Stimulated activated CD4-positive, alpha-beta T cell treated with anti-CD3 and anti-CD28 coated beads, Interleukin-2, amount 100 ng/mL, for 4 hours (primary cell): ENCODE results near the gene PDE6B.
"Not testable (repeated sequence)": the region's sequence is repeated elsewhere in the genome, so short reads cannot be mapped to it uniquely, and the experiment has no call there.

Source experiments
- DNase-seq: peaks from one replicate; pipeline ENCODE4 v3.0.0-alpha.2; 2020; ENCODE audit warnings: low read depth

The PDE6B gene

DNA sequence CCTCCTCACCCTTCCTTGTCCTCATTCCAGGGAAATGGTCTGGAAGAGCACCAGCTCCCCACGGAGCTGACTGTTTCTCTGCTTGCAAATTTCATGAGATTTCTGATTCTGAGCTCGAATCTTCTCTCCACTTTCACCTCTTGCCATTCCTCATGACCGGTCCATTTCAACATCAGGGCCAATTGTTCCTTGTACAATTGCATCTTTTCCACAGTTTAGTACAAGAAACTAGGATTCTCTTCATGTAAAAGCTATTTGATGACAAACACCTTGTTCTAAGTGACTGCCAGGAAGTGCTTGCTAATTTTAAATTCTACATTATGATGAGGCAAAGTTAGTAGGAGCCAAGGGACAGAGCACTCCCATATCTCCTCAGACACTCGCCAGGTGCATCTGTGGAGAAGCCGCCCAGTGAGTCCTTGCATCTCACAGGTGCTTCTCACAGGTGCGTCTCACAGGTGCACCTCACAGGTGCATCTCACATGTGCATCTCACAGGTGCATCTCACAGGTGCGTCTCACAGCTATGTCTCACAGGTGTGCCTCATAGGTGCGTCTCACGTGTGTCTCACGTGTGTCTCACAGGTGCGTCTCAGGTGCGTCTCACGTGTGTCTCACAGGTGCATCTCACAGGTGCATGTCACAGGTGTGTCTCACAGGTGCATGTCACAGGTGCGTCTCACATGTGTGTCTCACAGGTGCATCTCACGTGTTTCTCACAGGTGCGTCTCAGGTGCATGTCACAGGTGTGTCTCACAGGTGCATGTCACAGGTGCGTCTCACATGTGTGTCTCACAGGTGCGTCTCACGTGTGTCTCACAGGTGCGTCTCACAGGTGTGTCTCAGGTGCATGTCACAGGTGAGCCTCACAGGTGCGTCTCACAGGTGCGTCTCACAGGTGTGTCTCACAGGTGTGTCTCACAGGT, 3.0 kb upstream of the PDE6B start:
- no peak for DNase-seq

DNA sequence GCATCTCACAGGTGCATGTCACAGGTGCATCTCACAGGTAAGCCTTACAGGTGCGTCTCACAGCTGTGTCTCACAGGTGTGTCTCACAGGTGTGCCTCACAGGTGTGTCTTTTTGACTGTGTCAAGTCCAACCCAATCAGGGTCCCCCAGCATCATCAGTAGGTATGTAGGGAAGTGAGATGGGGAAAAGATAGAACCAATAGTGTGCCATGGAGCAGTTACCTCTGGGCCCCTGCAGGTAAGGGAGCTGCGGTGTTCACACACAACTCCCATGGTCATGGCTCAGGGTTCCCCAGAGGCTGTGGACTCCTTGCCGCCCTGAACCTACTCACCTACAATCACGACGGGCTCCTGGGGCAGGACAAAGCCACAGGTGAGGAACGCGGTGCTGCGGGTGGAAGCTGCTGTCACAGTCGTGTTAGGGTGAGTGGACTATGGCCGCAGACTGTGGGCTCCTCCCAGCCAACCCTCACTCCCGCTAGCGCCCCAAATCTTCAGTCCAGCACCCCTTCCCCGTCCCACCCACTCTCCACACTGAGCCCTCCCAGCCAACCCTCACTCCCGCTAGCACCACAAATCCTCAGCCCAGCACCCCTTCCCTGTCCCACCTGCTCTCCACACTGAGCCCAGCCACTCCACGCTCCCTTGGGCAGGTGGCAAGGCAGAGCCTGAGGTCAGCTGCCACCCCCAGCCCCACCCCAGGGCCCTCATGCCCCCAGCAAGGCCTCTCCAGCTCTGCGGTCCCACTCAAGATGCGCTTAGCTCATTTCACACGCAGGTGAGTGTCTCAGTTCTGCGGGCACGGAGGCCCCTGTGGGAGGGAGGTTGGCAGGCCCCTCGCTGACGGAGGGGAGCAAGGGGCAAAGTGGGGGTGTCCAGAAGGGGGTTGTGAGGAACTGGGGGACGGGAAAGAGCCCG, 2.1 kb upstream of the PDE6B start:
- no peak for DNase-seq

DNA sequence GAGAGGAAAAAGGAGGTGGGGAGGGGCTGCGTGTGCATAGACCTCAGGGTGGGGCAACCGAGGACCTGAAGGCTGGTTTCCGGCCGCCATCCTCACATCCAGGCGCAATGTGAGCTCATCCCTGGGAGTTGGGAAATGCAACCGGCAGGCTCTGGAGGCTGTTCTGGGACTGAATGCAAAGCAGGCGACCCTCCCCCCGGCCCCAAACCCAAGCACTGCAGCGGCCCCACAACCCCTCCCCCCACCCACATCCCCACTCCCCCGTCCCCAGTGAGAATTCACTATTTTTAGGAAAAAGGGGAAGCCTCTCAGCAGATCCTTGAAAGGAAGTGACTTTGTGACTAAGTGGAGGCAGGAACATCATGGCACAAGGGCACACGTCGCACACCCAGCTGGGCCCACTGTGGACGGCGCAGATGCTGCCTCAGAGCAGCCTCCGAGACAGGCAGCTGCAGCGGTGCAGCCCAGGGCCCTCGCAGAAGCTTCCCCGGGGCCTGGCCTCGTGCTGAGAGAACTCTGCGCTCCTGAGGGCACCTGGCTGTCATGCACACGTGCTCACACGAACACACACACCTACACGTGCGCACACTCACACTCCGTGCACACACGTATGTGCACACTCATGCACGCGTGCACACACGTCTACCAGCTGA, 1.3 kb upstream of the PDE6B start:
- DNase-seq = no peak

DNA sequence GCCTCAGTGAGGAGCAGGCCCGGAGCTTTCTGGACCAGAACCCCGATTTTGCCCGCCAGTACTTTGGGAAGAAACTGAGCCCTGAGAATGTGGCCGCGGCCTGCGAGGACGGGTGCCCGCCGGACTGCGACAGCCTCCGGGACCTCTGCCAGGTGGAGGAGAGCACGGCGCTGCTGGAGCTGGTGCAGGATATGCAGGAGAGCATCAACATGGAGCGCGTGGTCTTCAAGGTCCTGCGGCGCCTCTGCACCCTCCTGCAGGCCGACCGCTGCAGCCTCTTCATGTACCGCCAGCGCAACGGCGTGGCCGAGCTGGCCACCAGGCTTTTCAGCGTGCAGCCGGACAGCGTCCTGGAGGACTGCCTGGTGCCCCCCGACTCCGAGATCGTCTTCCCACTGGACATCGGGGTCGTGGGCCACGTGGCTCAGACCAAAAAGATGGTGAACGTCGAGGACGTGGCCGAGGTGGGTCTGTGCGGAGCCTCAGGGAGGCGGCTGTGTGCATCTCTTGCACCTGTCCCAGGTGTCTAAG, 323 bp downstream of the PDE6B start:
- no peak for DNase-seq

DNA sequence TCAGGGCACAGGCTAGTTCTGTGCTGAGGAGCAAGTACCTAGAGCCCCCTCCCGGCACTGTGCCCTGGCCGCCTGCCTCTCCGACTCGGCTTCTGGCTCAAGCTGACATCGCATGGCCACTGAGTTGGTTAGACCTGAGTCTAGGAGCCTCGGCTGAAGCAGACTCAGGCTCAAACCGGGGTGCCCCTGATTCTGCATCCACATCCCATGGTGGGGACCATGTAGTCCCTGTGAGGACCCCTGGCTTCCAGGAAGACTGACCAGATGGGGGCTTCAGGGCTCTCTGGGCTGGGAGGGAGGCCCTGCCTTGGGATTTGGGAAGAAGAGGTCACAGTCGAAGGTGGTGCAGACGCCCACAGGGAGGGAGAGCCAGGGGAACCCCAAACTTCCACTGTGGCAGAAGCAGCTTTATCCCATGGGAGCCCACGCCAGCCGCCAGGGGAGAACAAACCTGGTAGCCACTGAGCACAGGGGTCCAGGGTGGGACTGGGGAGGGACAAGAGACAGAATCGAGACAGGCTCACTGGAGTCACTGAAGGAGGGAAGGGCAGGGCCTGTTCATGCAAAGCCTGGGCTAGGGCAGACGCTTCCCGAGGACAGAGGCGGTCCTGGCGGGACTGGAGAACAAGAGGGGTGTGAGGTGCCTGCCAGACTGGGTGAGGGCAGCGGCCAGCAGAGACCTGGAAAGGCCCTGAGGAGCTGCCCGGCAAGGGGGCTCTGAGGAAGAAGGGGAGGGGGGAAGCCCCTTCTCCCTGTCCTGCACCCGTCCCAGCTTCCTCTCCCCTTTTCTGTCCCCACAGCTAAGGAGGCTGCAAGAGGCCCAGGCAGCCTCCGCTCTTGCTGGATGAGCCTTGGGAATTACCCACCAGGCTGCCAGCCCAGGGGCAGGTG, 1.1 kb downstream of the PDE6B start:
- no peak for DNase-seq

DNA sequence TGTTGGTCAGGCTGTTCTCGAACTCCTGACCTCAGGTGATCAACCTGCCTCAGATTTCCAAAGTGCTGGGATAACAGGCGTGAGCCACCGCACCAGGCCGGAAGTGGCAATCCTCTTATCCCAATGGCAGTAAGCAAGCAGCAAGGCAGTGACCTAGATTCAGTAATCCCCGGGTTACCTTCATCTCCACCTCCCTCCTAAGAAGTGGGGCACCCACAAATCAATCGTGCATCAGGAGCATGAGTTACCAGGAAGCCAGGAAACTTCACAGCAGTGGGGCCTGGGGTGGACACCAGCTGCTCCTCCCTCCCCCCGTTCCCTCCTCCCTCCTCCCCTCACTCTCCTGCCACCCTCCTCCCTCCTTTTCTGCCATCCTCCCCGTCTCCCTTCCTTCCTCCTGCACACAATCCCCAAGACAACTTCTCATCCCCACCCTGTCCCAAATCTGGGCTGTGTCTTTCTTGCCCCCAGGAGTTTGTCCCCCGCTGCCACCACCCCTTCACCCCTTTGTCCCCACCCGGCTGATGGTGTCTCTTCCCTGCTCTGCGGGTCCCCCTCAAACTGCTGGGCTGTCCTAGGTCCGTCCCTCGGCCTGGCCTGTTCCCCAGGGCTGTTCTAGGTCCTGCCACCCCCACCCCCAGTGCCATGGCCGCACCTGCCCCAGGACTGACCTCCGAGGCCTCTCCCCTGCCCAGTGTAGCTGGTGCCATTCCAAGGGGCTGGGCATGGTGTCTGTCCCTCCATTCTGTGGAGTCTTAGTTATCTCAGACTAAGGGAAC, 2.2 kb downstream of the PDE6B start:
- DNase-seq = no peak

DNA sequence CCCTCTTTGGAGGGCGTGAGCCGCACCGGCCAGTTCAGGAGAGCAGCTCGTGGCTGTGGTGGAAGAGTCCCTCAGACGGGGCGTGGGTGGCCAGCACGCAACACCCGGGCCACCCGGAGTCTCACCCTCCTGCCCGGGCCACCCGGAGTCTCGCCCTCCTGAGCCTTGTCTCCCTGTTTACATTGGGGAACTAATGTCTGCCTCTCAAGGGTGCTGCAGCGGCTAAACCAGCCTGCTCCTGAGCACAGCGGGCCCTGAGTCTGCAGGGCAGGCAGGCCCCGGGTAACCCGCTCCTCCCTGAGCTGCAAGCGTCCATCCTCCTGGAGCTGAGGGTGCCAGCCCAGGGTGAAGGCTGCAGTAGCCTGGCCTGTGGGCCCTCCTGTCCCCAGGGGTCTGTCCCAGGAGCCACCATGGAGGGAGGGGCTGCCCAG, 3.0 kb downstream of the PDE6B start:
- no peak for DNase-seq

DNA sequence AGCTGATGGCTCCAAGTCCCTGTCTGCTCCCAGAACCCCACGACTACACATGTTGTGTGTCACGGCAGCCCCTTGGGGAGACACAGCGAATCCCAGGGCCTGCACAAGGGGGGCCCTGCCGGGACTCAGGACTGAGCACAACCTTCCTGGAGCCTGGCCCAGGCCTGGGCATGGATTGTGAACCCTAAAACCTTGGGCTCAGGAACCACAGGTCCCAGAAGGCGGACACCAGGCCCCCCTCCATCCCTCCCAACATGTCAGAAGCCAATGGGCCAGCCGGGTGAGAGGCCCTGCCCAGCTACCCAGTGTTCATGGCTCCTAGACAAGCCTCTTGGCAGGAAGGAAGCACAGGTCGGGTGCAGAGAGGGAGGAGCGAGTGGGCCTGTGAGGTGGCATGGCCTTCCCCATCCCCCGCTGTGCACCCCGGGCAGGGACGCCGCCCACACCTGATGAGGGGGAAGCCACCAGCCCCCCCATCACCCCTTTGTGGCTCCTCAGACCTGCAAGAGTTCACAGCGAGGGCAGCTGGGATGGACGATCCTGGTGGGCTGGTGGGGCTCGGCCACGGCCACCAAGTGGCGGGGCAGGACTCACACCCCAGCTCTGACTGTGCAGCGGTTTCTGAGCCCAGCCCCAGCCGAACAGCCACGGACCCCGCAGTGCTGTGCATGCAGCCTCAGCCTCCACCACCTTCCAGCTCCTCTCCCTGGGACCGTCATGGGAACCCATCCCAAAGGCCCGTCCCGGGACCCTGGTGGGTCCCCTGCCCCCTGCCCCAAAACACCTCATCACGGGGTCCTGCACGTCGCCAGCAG, 3.7 kb downstream of the PDE6B start:
- no peak for DNase-seq

DNA sequence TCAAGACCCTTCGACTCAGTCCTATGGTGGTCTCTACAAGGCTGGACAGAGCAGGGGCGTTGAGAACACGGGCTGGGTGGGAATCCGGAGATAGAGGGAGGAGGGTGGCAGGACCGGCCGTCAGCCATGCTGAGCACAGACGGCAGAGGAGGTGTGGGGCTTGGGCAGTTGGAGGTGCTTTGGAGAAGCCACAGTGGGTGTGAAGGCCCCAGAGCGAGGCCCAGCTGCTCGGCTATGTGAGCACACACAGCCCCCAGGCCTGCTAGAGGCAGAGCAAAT, 4.2 kb downstream of the PDE6B start:
- no peak for DNase-seq

DNA sequence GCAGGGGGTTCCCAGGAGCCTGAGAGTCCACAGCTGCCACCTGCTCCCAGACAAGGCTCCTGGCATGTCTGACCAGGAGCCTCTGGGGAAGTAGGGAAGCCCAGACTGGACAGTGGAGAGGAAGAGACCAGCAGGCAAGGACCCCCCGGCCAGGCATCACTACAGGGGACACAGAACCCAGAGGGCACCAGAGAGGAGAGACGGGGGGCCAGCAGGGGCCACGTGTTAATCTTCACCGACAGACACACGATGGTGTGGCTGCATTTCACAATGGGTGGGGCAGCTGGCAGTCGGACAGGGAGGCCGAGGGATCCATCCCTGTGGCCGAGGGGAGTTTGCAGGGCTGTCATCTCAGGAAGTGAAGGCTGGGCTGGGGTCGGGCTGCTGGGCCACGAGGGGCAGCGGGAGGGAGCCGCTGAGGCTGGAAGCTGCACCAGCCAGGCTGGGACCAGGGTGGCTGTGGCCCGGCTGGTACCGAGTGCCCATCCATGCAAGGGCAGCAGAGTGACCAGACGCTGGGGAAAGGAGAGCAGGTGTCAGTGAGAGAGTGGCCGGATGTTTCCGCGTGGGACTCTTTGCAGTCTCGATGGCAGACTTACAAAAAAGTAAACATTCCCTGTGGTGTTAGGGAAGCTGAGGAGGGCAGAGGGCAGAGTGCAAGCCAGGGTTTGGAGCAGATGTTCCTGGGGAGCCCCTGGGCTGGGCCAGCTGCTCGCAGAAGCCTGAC, 4.7 kb downstream of the PDE6B start:
- no peak for DNase-seq

DNA sequence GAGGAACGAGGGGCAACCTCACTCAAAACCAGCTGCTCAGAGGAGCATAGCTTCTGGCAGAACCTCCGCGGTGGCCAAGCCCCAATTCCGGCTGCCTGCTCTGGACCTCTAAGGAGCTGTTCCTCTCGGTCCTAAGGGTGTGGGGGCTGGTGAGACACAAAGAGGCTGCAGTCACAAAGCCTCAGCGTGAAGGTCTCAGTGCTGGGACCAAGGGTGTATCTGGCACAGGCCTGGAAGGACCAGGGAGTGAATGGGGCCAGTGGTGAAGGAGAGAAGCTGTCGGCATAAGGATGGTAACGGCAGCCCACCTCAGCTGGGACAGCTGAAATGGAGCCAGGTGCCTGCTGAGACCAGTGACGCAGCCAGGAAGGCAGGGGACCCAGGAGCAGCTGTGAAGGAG, 5.3 kb downstream of the PDE6B start:
- no peak for DNase-seq

DNA sequence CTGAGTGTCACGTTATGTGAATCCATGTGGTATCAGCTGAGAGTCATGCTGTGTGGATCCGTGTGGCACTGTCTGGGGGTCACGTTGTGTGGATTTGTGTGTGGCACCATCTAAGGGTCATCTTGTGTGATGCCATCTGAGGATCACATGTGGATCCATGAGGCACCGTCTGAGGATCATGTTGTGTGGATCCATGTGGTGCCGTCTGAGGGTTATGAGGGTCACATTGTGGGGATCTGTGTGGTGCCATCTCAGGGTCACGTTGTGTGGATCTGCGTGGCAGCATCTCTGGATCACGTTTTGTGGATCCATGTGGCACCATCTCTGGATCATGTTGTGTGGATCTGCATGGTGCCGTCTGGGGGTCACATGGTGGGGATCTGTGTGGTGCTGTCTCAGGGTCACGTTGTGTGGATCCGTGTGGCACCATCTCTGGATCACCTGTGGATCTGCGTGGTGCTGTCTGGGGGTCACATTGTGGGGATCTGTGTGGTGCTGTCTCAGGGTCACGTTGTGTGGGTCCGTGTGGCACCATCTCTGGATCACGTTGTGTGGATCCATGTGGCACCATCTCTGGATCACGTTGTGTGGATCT, 6.9 kb downstream of the PDE6B start:
- DNase-seq = no peak

DNA sequence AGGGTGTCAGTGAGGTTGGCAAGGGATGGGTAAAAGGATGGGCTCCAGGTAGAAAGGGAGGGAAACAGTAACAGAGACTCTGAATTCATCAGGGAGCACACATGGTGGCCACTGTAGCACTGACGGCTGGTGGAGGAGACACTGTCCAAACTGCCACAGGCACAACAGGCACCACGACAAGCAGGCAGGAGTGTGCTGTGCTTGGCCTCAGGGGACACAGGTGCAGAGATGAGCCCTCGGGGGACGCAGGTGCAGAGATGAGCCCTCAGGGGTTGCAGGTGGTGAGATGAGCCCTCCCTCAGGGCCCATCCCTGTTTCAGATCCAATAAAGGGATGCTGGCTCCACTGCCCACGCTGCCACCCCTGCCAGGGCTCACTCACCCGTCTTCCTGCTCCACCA, 7.6 kb downstream of the PDE6B start:
- no peak for DNase-seq

DNA sequence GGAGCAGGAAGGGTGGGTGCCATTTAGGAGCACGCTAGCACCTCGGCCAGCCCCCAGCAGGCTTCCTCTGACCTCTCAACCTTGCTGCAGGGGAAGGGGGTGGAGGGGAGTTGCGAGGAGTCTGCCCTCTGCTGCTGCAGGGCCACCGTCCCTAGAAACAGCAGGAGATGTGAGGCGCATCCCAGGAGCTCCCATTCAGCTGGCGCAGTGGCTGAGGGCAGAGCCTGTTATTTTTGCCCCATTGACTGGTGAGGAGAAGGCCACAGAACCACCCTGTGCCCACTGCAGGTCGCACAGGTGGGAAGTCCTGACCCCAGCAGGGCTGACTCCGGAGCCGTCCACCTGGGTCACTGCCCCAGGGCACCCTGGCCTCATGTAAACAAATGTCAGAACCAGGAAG, 8.0 kb downstream of the PDE6B start:
- DNase-seq = no peak

DNA sequence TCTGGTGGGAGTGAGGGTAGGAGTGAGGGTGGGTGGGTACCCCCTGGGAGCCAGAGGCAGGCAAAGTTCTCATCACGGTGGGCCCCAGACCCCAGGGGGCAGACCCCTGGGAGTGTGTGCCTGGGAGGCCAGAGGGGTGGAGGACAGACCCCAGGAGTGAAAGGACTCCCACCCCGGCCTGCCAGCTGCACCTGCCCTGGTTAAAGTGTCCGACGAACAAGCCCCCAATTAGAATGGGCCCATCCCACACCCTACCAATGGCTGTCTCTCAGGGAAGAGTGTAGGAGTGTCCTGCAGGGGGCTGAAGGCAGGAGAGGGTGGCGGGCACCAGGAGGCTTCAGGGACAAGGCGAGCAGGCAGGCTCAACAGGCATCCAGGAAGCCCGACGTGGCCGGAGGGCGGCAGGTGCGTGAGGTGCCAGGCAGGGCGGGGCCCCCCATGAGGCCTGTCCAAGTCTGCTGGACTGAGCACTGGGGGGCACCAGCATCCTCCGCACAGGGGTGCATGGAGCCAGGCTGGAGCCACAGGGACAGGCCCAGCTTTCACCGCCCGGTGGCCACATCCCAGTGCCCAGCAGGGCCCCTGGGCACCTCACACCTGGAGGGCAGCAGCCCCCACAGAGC, 8.7 kb downstream of the PDE6B start:
- DNase-seq = no peak

DNA sequence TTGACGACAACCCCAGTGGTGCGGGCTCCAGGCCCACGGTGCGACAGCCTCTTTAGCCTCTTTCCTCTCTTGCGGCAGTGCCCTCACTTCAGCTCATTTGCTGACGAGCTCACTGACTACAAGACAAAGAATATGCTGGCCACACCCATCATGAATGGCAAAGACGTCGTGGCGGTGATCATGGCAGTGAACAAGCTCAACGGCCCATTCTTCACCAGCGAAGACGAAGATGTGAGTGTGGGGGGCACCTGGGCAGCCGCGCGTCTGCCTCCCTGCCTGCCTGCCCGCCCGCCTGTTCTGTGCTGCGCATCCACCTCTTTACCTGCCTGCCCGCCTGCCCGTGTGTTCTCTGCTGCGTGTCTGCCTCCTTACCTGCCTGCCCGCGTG, 9.2 kb downstream of the PDE6B start:
- no peak for DNase-seq

DNA sequence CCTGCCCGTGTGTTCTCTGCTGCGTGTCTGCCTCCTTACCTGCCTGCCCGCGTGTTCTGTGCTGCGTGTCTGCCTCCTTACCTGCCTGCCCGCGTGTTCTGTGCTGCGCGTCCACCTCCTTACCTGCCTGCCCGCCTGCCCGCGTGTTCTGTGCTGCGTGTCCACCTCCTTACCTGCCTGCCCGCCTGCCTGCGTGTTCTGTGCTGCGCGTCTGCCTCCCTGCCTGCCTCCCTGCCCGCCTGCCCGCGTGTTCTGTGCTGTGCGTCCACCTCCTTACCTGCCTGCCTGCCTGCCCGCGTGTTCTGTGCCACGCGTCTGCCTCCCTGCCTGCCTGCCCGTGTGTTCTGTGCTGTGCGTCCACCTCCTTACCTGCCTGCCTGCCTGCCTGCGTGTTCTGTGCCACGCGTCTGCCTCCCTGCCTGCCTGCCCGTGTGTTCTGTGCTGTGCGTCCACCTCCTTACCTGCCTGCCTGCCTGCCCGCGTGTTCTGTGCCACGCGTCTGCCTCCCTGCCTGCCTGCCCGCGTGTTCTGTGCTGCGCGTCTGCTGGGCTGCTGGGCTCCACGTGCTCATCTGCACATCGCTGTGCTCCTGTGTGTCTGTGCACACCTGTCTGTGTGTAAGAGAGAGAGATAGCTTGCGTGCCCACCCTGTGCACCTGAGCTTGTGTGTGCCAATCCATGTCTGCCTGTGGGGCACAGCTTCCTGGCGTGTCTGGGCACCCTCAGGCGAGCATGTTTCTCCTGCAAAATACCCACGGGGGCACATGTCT, 9.9 kb downstream of the PDE6B start:
- not testable (repeated sequence) for DNase-seq
